CMK (cell line): ENCODE measurements around the gene SFI1.
"Not testable (repeated sequence)": the region's sequence is repeated elsewhere in the genome, so short reads cannot be mapped to it uniquely, and the experiment has no call there.

Source experiments
- DNase-seq: peaks from one replicate; pipeline ENCODE4 v3.0.0-alpha.2; 2010; ENCODE audit warnings: low read depth

Gene SFI1

DNA sequence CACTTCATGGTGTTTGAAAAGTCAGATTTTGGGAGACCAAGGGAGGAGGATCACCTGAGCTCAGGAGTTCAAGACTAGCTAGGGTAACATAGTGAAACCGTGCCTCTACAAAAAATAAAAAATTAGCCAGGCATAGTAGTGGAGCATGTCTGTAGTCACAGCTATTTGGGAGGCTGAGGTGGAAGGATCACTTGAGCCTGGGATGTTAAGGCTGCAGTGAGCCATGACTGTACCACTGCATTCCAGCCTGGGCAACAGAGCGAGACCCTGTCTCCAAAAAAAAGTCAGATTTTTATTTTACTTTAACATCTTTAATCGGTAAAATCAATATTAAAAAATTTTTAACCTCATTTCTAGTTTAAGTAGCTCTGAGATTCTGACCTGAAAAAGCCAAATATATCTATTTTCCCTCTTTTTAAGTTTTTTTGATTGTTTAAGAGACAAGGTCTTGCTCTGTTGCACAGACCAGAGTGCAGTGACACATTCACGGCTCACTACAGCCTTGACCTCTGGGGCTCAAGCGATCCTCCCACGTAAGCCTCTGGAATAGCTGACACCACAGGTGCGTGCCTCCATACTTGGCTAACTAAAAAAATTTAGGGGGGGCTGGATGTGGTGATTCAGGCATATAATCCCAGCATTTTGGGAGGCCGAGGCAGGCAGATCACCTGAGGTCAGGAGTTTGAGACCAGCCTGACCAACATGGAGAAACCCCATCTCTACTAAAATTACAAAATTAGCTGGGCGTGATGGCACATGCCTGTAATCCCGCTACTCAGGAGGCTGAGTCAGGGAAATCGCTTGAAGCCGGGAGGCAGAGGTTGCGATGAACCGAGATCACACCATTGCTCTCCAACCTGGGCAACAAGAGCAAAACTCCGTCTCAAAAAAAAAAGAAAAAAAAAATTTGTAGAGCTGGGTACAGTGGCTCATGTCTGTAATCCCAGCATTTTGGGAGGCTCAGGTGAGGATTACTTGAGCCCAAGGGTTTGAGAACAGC is 48.4 kb downstream of the SFI1 start:
- DNase-seq, result no peak

DNA sequence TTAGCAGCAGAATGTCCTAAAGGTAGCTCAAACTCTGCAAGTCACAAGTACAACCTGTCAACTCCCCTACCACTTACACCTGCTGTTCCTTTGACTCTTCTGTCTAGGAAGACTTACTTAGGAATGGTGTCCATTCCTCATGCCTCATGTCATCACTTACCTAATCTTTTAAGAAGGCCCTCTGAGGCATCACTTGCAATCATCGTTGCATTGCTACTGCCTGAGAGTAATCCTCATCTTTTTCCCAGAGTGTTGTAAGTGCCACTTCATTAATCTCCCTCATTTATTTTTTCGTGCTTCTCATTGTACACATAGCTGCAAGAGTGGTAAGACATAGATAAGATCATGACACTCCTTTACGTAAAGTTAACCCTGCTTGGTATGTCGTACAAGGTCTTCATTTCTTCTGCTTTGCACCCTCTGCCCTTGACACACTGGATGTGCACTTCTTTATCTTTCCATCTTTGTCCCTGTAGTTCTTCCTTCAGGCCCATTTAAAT is 54.6 kb downstream of the SFI1 start:
- no peak for DNase-seq

DNA sequence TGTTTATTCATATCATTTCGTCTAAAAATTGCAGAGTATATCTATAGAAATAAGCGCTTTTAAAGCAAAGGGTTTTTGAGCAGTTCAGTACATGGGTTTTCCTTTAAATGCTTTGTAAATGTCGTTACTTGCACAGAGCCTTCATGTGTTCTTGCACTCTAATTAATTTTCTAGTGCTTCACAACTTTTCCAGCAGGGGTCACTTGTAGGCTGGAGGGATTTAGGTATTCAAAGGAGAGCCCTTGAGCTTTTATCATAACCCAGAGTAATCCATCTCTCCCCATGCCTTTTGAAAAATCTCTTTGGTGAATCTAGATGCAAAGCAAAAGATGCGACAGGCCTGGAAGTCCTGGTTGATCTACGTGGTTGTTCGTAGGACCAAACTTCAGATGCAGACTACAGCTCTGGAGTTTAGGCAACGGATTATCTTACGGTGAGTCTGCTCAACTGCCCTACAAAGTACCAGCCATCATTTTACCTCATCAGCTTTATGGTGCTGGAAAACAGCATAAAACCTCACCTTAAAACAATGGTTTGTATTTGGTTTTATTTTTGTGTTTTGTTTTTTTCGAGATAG is 60.4 kb downstream of the SFI1 start:
- DNase-seq, result no peak

DNA sequence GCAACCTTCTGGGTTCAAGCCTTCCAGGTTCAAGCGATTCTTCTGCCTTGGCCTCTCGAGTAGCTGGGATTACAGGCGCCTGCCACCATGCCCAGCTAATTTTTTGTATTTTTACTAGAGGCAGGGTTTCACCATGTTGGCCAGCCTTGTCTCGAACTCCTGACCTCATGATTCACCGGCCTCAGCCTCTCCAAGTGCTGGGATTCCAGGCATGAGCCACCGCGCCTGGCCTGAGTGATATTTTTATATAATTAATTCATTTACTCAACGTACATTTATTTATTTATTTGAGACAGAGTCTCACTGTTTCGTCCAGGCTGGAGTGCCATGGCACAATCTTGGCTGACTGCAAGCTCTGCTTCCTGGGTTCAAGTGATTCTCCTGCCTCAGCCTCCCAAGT is 62.2 kb downstream of the SFI1 start:
- not testable (repeated sequence) for DNase-seq

DNA sequence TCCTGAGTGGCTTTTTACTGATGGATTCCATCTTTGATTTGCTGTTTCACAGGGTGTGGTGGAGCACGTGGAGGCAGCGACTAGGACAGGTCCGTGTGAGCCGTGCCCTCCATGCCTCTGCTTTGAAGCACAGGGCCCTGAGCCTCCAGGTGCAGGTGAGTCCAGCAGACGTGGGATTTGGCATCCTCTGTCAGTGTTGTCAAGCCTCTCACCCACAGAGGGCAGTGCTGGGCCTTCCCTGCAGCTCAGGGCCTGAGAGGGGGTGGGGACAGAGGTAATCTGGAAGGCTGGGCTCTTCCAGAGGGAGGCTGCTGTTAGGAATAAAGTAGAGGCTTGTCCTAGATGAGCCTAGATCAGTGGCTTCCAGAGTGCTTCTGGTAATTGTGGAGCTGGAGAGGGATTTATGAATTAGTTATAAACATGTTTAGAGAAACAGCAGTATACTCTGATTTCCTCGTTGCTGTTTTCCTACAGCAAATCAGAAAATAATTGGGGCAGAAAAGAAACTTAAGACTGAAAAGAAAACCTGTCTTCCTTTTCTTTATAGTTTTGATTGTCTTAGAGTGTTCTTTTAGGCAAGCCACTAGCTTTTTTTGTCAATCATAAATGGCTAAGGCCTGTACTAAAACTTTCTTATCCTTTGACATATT is 65.0 kb downstream of the SFI1 start:
- peak; percentile 31 for DNase-seq

DNA sequence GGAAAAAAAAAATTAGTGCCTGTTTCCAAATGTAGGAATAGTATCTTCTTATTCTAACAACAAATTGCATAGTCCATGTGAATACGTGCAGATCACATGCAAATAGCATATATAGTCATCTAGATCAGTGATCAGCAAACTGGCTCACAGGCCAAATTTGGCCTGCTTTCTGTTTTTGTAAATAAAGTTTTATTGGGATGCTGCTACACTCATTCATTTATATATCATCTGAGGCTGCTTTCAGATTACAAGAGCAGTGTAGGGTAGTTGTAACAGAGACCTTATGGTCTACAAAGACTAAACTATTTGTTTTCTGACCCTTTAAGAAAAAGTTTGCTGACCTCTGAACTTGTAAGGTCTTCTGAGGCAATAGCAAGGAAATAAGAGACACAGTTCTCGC is 65.6 kb downstream of the SFI1 start:
- no peak for DNase-seq

DNA sequence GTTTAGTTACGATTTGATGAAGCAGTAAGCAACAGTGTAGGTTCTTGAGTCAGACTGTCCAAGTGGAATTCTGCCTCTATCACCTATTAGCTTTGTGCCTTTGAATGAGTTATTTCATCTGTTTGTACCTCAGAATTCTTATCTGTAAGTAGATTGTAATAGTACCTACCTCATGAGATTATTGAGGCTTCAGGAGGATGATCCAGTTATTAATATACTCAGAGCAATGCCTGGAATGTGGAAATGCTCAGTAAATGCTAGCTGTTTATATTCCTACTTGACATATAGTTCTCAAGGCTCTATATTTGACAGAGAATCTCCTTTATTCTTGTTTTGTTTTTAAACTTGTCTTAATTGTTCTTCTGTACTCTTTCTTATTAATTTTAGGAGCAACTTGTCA is 70.1 kb downstream of the SFI1 start:
- DNase-seq, result no peak

DNA sequence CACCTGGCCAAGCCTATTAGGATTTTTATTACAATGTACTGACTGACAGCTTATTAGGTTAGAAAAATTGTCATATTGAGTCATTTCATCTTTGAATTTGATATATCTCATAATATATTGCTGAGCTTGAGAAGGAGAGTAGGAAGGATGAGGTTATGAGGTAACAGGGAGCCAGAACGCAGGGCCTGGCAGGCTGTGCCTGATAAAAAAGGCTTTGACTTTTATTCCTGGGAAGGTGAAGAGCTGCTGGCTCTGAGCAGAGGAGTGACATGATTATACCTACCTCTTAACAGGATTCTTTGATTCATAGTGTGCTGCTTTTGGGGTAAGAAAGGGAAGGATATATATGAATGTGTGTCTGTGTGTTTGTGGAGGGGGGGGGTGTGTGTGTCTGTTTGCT is 70.9 kb downstream of the SFI1 start:
- DNase-seq, result no peak

DNA sequence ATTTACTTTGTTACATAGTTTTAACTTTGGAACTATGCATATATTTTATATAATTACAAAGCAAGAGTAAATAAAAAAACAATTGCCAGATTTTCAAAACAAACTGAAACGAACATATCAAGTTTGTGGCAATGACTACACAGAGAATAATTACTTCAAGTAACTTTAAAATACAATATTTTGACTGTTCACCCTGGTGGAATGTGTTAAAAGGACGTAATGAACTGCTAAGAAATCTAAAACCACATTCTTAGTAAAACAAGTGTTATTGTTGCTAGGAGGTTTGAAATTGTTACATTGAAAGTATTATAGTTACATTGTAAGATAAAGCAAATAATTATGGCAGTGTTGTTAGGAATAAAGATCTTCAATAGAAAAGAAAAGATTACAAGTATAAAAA is 71.4 kb downstream of the SFI1 start:
- no peak for DNase-seq

DNA sequence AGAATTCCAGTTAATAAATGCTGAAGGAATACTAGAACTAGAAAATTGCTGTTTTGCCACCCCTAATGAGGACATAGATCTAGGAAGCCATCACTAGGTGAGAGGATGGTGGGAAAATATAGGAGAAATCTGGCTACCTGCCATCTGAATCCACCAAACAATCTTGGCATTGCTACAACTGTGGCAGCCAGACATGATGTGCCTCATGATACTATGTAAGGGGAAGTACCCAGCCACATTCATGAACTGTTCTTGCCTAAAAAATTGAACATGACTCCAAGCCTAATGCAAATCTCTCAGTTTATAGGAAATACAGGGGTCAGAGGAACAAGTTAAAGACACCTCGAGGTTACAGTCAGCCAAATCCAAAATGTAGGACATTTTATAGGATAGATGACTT is 72.8 kb downstream of the SFI1 start:
- no peak for DNase-seq

DNA sequence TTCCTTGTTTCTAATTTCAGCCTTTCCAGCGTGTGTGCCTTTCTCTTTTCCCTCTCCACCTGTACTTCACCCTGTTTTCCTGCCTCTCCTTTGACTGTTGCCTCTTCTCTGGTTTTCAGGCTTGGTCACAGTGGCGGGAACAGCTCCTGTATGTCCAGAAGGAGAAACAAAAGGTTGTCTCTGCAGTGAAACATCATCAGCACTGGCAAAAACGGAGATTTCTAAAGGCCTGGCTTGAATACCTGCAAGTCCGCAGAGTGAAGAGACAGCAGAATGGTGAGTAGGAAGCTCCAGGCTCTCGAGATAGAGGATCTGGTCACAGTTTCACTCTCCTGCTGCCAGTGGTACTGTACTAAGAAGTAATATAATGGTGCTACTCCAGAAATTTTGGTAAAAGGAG is 76.6 kb downstream of the SFI1 start:
- no peak for DNase-seq

DNA sequence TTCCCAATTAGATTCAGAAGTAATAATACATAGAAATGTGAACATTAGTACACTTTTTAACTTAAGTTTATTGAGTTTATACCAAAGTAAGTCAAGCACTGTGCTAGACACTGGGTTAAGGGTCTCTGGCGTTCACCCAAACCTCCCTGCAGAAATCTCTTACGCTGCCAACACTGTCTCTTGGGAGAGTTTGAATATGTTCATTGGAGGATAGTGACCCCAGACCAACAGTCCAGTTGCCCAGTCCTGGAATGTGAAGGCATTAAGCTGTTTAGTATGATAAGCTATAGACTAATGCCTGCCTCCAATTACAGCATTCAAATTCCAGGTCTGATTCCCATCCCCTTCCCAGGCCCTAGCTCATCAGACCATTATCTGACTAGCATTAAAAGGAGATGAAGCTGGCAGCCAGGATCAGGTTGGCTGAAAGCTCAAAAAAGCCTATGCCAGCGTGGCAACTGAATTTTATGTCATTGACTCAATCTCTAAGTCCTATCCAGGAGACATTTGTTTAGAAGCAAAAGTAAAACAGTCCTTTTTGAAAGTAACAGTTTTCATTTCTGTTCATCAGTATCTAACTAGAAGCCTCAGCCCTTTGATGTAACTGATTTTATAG is 77.8 kb downstream of the SFI1 start:
- DNase-seq, result no peak

DNA sequence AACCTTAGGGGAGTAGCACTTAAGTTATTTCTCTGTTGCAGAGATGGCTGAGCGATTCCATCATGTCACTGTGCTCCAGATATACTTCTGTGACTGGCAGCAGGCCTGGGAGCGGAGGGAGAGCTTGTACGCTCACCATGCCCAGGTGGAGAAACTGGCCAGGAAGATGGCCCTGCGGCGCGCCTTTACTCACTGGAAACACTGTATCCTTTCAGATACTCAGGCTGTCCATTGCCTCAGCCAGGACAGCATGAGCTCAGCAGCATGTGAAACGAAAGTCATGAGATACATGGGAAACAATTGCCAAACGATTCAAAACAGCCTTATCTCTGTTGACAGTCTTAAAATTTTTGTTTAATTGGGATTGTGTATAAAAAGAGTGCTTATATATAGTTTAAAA is 78.9 kb downstream of the SFI1 start:
- DNase-seq, result no peak

DNA sequence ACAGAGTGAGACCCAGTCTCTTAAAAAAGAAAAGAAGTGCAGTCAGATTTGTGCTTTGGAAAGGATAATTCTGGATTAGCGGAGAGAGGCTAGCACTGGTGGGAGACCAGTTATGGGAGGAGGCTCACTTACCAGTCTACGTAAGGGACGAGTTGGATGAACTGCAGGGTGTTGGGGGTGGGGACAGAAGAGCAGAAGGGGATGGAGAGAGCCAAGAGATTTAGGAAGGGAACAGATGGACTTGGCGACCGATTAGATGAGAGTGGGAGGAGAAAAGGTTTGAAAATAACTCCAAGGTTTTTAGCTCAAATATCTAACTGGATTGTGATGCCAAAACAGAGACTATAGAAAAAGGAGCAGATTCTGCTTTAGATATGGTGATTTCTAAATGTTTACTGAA is 81.4 kb downstream of the SFI1 start:
- no peak for DNase-seq

DNA sequence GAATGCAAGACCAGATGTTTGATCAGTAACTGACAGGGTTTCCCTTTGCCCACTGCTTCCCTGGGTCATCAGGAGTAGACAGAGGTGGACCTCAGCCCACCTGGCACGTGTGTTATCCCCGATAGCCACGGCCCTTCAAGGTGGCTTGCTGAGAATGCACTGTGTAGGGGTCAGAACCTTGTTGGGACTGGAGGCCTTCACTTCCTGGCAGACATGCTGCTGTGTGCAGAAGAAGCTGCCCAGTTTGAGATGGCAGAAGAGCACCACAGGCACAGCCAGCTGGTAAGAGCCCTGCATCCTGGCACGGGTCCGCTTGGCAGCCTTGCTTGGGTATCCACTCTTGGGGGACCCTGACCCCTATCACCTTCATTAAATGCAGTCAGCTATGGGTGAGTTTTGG is 81.8 kb downstream of the SFI1 start:
- DNase-seq, result no peak

DNA sequence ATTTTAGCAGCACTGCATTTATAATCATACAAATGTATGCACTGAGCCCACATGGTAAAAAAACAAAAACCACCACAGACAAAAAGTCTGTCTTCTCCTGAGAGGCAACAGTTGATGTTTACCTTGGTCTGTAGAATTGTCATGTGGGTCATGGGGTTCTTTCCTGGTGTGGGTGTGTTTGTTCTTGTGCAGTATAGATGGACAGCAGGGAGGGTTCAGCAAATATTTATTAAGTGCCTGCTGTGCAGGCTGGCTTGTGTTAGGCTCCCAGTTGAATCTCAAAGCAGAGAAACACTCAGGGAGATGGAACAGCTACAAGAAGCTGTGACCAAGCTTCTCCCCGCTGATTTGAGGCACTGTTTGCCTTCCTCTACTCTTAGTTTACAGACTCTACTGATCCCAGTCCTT is 83.5 kb downstream of the SFI1 start:
- DNase-seq, result no peak

DNA sequence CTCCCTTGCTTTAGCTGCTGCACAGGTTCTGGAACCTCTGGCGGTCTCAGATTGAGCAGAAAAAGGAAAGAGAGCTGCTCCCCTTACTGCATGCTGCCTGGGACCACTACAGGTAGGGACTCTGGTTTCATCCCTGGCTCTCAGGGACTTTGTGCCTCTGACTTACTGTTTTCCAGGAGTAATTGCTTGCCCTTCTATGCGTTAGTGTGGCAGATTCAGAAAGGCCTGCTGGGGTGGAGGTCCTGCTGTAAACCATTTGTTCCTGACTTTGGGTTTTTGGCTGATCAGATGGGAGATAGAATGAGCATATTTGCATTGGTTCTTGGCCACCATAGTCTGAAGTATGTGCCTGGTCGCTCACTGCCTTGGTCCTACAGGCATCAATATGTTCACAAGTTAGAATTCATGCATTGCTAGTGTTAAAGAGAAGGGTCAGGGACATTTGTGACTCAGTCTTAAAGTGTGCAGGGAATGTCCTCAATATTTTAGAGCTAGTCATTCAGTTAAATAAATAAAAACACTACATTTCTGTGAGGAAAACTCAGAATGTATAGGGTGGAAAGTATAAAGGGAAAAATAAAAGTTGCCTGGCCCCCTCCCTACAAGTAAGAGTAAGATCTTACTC is 87.6 kb downstream of the SFI1 start:
- DNase-seq, result no peak

DNA sequence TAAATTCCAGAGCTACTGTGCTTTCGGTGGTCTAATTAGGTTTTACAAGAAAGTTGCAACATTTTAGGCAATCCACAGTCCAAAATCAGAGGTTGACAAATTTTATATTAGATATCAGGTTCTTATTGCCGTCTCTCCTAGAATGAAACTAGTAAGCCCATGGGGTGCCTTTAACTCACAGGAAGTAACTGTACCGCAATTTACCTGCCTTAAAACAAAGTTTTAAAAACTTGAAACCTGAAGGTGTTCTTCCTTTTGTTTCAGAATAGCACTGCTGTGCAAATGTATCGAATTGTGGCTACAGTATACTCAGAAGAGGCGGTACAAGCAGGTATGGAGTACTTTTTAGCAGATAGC is 88.4 kb downstream of the SFI1 start:
- DNase-seq, result no peak

DNA sequence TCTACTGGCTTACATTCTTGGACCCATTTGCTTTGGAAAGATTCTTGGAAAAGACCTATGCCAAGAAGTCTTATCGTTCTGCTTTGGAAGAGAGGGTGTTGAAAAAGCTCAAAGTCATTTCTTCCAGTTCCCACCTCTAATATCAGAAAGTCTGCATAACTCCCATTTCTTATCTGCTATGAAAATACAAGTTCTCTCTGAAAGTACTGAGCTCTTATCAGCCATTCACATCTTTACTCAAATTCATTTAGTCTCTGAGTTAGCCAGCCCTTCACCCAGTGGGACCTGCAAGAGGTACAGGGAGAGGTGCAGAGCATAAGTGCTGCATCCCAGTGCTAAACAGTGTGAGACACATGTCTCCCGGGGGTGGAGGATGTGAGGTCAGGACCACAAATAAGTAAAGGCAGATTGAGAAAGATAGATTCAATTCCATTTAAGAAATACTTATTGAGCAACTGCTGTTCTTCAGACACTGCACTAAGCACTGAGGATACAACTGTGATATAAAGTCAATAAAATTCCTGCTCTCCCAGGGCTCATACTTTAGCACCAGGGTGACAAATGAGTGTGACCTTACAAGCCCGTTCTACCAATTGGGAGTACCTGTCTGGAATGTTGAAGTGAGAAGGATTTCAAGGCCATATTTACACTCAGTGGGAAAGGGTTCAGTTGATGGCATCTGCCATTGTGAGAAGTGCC is 89.0 kb downstream of the SFI1 start:
- no peak for DNase-seq

DNA sequence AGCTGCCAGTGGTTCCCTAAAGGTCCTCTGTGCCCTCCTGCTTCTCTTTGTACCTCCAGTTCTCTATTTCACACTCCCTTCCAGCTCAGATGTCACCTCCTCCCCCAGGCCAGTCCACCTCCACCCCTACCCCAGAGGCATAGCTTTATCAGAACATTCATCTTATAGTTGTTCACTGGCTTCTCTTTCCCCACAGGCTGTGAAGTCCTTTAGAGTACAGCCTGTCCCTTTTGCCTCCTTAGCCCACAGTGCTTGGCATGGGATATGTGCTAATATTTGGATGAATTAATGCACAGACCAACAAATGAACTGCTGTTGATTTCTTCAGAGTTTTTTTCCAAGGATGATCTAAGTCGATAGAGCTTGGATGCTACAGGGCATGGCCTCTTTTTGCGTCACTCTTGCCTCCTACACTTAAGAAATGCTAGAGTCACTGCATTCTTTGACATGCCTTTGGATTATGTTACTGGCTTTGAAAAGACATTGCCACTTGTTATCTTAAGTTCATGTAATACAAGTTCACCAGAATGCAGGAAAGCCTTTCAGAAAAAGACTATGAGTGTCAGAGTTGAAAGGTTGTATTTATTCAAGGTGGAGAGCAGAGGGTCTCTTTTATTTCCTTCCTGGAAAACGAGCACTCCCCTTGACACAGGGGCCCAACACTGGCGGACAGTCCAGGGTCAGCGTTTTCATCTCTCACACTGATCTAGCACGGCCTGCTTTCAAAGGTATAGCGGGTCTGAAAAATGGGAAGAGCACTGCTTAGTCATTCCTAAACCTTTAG is 90.0 kb downstream of the SFI1 start:
- no peak for DNase-seq
